T-helper 1 cell treated with Interleukin-12 subunit alpha and Interleukin-12 subunit beta and Interleukin-4 antibody, amounts not matched to agents 30 μg/mL and 1 μg/mL, for 36 hours (primary cell): ENCODE data around the gene NPR1.
"Not testable (repeated sequence)": the region's sequence is repeated elsewhere in the genome, so short reads cannot be mapped to it uniquely, and the experiment has no call there.

Experiments used
- H3K27ac Mint-ChIP-seq: one replicate; pipeline ENCODE4 v1.8.0; 2021; ENCODE audit warnings: mild to moderate bottlenecking, mixed read lengths
- H3K27me3 Mint-ChIP-seq: one replicate; pipeline ENCODE4 v1.8.0; 2021; ENCODE audit warnings: low read depth, mixed read lengths
- H3K36me3 Mint-ChIP-seq: one replicate; pipeline ENCODE4 v1.8.0; 2021; ENCODE audit warnings: low read depth, mixed read lengths
- H3K4me1 Mint-ChIP-seq: one replicate; pipeline ENCODE4 v1.8.0; 2021; ENCODE audit warnings: low read depth, mixed read lengths
- H3K4me3 Mint-ChIP-seq: one replicate; pipeline ENCODE4 v1.8.0; 2021; ENCODE audit warnings: mild to moderate bottlenecking, moderate library complexity, mixed read lengths
- H3K9me3 Mint-ChIP-seq: one replicate; pipeline ENCODE4 v1.8.0; 2021; ENCODE audit warnings: mixed read lengths

The NPR1 gene

DNA sequence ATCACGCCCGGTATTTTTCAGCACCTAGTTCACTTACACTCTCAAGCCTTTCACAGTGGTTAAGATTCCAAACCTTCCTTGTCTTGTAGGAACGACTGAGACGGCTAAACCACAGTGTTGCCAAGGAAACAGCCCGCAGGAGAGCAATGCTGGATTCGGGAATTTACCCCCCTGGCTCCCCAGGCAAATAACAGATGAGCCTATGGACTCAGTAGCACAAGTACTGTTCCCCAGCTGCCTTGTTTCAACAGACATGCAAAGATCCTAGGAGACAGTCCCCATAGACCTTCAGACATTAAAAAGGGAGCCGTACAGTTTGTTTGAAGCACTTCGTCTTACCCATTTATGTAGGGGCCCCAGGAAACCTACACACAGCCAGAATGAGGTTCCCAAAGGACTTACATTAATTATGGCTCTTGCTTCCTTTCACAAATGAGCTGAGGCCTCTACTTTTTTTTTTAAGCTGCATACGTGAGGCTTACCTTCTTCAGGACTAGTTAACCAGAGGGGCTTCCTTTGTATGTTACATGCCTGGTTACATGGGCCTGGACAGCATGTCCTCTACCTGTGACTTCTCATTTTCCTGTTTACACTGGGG is 17.3 kb upstream of the NPR1 start:
- H3K9me3 Mint-ChIP-seq, result no peaks in the 10 kb centered on the region
- no peak overlapping the region for H3K27ac Mint-ChIP-seq
- H3K27me3 Mint-ChIP-seq, result no peaks in the 10 kb centered on the region
- H3K4me3 Mint-ChIP-seq, result peak overlapping the region; percentile 28
- H3K4me1 Mint-ChIP-seq, result peaks cover 18% of the 10 kb centered on the region
- peaks cover 32% of the 10 kb centered on the region for H3K36me3 Mint-ChIP-seq

DNA sequence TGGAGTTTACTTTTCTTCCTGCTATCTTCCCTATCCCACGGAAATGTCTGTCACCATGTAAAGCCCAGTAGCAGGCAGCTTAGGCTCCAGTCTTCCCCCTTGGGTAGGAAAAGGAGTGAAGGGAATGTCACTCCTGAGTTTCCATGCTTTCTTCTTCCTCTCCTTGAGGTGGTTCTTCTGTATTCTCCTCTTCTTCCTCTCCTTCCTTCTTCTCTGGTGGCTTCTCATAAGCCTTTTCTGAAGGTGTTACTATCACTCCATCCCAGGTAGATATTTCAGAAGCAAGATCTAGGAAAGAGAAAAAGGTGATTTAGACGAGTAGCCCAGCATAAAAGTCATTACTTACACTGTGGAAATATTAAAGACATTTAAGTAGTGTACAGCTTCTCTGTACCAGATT is 16.2 kb upstream of the NPR1 start:
- H3K4me1 Mint-ChIP-seq, result peaks cover 16% of the 10 kb centered on the region
- no peaks in the 10 kb centered on the region for H3K9me3 Mint-ChIP-seq
- no peak overlapping the region for H3K4me3 Mint-ChIP-seq
- H3K27ac Mint-ChIP-seq, result no peak overlapping the region
- no peaks in the 10 kb centered on the region for H3K27me3 Mint-ChIP-seq
- H3K36me3 Mint-ChIP-seq, result peaks cover 39% of the 10 kb centered on the region

DNA sequence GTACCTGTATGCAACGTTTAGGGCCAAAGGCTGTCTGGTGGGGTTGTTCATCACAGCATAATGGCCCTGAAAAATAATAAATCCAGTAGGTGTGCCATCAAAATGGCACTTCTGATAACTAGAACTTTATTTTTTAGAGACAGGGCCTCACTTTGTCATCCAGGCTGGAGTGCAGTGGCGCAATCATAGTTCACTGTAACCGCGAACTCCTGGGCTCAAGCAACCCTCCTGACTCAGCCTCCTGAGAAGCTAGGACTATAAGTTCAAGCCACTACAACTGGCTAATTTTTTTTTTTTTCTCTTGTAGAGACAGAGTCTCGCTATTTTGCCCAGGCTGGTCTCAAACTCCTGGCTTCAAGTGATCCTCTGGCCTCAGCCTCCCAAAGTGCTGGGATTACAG is 15.3 kb upstream of the NPR1 start:
- H3K9me3 Mint-ChIP-seq, result no peaks in the 10 kb centered on the region

DNA sequence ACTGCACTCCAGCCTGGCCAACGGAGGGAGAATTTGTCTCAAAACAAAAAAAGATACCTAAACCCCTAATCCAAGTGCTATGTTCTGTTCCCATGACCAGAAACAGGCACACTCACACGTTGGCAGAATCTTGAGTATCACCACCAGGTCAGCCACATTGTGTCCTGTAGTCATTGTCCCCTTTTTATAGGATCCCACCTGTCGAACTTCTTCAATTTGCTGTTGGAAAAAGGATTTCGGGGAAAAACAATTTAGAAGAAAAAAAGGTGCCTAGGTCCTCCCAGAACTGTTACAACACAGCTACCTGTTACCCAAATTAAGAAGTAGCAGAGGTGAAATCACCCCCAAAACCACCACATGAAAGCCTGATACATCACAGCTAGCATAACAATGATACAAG is 11.0 kb upstream of the NPR1 start:
- H3K4me1 Mint-ChIP-seq, result peaks cover 24% of the 10 kb centered on the region
- no peaks in the 10 kb centered on the region for H3K9me3 Mint-ChIP-seq
- H3K4me3 Mint-ChIP-seq, result no peak overlapping the region
- no peaks in the 10 kb centered on the region for H3K27me3 Mint-ChIP-seq
- peaks cover 51% of the 10 kb centered on the region for H3K36me3 Mint-ChIP-seq
- no peak overlapping the region for H3K27ac Mint-ChIP-seq

More for the DNA sequence above, 15.3 kb upstream of the NPR1 start:
- Mint-ChIP-seq H3K36me3 (peaks cover 48% of the 10 kb centered on the region), H3K4me1 (peaks cover 18% of the 10 kb centered on the region), H3K27ac (no peak overlapping the region), H3K4me3 (no peak overlapping the region), H3K27me3 (no peaks in the 10 kb centered on the region)

DNA sequence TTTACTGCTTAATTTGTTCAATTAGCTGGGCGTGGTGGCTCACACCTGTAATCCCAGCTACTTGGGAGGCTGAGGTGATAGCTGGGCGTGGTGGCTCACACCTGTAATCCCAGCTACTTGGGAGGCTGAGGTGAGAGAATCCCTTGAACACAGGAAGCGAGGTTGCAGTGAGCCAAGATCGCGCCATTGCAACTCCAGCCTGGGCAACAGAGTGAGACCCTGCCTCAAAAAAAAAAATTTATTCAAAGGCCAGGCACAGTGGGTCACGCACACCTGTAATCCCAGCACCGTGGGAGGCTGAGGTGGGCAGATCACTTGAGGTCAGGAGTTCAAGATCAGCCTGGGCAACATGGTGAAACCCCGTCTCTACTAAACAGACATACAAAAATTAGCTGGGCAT is 9.8 kb upstream of the NPR1 start:
- H3K4me3 Mint-ChIP-seq, H3K27ac Mint-ChIP-seq, H3K9me3 Mint-ChIP-seq, H3K27me3 Mint-ChIP-seq: not testable (repeated sequence)
- H3K4me1 Mint-ChIP-seq, result peaks cover 24% of the 10 kb centered on the region
- peaks cover 47% of the 10 kb centered on the region for H3K36me3 Mint-ChIP-seq

- H3K27ac Mint-ChIP-seq, result no peak overlapping the region
- no peak overlapping the region for H3K4me3 Mint-ChIP-seq
- H3K4me1 Mint-ChIP-seq, result peaks cover 24% of the 10 kb centered on the region
- H3K9me3 Mint-ChIP-seq, result no peaks in the 10 kb centered on the region
- H3K36me3 Mint-ChIP-seq, result peaks cover 40% of the 10 kb centered on the region
- H3K27me3 Mint-ChIP-seq, result no peaks in the 10 kb centered on the region
Measured at GRCh38 chr1:153669606-153670005, 8.9 kb upstream of the NPR1 start.

DNA sequence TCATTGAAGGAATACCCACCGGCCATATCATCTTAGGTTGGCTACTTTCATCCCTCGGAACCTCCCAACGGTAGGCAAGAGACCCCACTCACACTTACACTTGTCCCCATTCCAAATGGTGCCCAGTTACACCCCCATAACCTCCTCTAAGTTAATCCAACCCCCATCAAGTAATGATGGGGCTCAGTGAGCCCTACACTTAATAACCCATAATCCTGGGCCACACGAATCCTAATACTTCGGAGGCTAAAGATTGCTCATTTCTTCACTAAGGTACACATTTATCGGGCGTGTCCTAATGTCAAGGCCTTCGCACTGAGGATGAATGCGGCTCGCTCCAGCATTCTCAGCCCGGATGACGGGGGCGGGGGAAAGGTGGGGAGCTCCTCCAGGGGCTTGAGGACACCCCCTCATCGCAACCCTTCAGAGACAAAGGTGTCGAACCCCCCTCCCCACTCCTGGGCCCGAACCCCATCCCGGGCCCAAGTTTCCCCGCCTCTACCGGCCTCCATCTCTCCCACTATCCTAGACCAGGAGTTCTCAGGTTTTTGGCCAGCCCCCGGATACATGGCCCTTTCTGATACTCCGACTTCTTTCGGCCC is 8.1 kb upstream of the NPR1 start:
- Mint-ChIP-seq H3K27me3 (no peaks in the 10 kb centered on the region), H3K36me3 (peaks cover 32% of the 10 kb centered on the region), H3K4me1 (peaks cover 22% of the 10 kb centered on the region), H3K9me3 (no peaks in the 10 kb centered on the region), H3K4me3 (no peak overlapping the region), H3K27ac (no peak overlapping the region)

GRCh38 chr1:153670859-153671627 is 7.4 kb upstream of the NPR1 start, which contains the start of gene ILF2:
Gene ILF2 (minus strand): TSS chr1:153670993. CDS start chr1:153670922, 71 bp downstream.
- H3K27ac Mint-ChIP-seq, result no peak within 1 kb of the TSS
- H3K36me3 Mint-ChIP-seq, result peaks cover 30% of the 10 kb centered on the region
- no peaks in the 10 kb centered on the region for H3K27me3 Mint-ChIP-seq
- H3K9me3 Mint-ChIP-seq, result no peaks in the 10 kb centered on the region
- H3K4me1 Mint-ChIP-seq, result peaks cover 22% of the 10 kb centered on the region
- no peak within 1 kb of the TSS for H3K4me3 Mint-ChIP-seq

GRCh38 chr1:153671628-153672353 is 6.7 kb upstream of the NPR1 start:
- H3K36me3 Mint-ChIP-seq, result peaks cover 28% of the 10 kb centered on the region
- H3K27ac Mint-ChIP-seq, H3K27me3 Mint-ChIP-seq, H3K4me3 Mint-ChIP-seq, H3K9me3 Mint-ChIP-seq: not testable (repeated sequence)
- H3K4me1 Mint-ChIP-seq, result peaks cover 22% of the 10 kb centered on the region

DNA sequence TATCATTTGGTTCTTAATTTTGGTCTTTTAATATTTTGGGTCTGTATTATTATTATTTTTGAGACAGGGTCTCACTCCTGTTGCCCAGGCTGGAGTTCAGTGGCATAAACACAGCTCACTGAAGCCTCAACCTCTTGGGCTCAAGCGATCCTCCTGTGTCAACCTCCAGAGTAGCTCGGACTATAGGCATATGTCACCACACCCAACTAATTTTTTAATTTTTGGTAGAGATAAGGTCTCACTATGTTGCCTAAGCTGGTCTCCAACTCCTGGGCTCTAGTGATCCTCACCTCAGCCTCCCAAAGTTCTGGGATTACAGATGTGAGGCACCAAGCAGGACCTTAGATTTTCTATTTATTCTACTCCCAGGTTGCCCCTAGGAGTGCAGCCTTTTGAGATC is 5.0 kb upstream of the NPR1 start:
- no peak overlapping the region for H3K27ac Mint-ChIP-seq
- peaks cover 25% of the 10 kb centered on the region for H3K4me1 Mint-ChIP-seq
- H3K27me3 Mint-ChIP-seq, result peaks cover 17% of the 10 kb centered on the region
- H3K36me3 Mint-ChIP-seq, result peaks cover 12% of the 10 kb centered on the region
- peak overlapping the region; percentile 36 for H3K4me3 Mint-ChIP-seq
- no peaks in the 10 kb centered on the region for H3K9me3 Mint-ChIP-seq

DNA sequence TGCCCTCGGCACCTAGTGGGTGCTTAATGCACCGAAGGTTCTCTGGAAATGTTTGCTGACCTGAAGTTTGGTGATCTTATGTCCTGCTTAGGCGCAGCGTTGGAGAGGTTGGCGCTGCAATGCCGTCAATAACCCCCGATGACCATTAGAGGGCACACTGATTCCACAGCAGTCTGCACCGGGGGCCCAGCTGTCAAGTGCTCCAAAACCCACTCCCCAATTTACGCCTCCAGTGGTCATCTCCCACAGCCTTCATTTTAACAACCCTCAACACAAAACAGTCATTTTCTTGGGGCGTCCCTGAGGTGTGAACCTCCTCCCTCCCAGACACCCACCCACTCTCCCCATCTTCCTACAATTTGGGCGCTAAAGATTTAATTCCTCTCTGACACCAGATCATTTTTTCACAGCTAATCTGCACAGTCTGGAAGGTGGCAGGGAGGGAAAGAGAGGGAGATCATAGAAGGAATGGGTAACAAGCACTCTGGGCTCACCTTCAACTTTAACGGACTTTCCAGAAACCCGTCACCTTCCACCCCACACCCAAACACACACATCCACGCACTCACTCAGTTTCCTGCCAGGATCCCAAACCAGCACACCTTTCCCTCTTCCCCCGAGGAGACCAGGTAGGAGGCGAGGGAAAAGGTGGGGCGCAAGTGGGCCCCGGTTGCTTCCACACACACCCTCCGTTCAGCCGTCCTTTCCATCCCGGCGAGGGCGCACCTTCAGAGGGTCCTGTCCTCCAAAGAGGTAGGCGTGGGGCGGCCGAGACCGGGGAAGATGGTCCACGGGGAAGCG is 570 bp upstream of the NPR1 start:
- Mint-ChIP-seq H3K4me3 (peak overlapping the region; percentile 64), H3K9me3 (no peaks in the 10 kb centered on the region), H3K27me3 (peaks cover 54% of the 10 kb centered on the region), H3K36me3 (peaks cover 3% of the 10 kb centered on the region), H3K27ac (no peak overlapping the region), H3K4me1 (peaks cover 16% of the 10 kb centered on the region)

DNA sequence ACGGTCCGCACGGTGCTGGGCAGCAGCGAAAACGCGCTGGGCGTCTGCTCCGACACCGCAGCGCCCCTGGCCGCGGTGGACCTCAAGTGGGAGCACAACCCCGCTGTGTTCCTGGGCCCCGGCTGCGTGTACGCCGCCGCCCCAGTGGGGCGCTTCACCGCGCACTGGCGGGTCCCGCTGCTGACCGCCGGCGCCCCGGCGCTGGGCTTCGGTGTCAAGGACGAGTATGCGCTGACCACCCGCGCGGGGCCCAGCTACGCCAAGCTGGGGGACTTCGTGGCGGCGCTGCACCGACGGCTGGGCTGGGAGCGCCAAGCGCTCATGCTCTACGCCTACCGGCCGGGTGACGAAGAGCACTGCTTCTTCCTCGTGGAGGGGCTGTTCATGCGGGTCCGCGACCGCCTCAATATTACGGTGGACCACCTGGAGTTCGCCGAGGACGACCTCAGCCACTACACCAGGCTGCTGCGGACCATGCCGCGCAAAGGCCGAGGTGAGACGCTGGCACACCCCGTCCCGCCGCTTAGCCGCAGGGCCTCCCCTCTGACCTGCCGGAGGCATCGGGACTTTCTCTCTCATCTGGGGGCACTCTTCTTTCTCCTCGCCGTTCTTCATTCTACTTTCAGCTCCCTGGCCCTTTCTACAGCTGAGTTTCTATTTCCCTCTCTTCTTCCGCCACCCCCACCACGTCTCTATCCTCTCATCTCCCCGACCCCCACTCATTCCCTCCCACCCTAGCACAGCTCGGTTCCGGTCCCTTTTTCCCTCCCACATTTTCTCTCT is 1.0 kb downstream of the NPR1 start:
- Mint-ChIP-seq H3K27ac (no peak overlapping the region), H3K4me3 (peak overlapping the region; percentile 76), H3K36me3 (peaks cover 3% of the 10 kb centered on the region), H3K4me1 (peaks cover 16% of the 10 kb centered on the region), H3K27me3 (peaks cover 62% of the 10 kb centered on the region), H3K9me3 (no peaks in the 10 kb centered on the region)

GRCh38 chr1:153680120-153680403 is 1.6 kb downstream of the NPR1 start:
- Mint-ChIP-seq H3K4me1 (peaks cover 16% of the 10 kb centered on the region), H3K4me3 (peak overlapping the region; percentile 76), H3K36me3 (peaks cover 3% of the 10 kb centered on the region), H3K27ac (no peak overlapping the region), H3K27me3 (peaks cover 65% of the 10 kb centered on the region), H3K9me3 (no peaks in the 10 kb centered on the region)
